22Rv1 (cell line): ENCODE results near the gene TSBP1.

Experiments
- H3K27ac ChIP-seq: fragments of 450-650 bp; 2 replicates; pipeline ENCODE4 v1.5.1; 2017
- CTCF ChIP-seq: fragments of 450-650 bp; IDR thresholded peaks from 2 replicates; pipeline ENCODE4 v1.5.1; 2017; ENCODE audit warnings: mild to moderate bottlenecking
- ZFX ChIP-seq: fragments of 450-650 bp; IDR thresholded peaks from 2 replicates; pipeline ENCODE4 v1.6.1; 2017; ENCODE audit warnings: antibody characterized with exemption, borderline replicate concordance

The TSBP1 gene, protein sequence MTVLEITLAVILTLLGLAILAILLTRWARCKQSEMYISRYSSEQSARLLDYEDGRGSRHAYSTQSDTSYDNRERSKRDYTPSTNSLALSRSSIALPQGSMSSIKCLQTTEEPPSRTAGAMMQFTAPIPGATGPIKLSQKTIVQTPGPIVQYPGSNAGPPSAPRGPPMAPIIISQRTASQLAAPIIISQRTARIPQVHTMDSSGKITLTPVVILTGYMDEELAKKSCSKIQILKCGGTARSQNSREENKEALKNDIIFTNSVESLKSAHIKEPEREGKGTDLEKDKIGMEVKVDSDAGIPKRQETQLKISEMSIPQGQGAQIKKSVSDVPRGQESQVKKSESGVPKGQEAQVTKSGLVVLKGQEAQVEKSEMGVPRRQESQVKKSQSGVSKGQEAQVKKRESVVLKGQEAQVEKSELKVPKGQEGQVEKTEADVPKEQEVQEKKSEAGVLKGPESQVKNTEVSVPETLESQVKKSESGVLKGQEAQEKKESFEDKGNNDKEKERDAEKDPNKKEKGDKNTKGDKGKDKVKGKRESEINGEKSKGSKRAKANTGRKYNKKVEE

DNA sequence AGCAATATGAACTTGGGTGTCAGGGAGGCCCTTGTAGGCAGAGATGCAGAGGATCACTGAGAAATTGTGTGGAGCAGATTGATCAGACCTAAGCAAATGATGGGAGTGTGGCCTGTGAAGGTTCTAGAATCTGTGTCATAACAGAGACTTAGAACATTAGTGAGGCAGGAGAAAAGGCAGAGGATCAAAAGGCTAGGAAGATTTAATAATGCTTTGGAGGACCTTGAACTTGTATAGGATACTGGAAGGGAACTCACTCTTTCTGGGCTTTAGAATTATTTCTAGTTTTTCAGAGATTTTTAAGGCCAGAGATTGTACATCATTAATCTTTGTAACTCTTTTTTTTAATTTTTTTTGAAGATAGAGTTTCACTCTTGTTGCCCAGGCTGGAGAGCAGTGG, at the start of gene TSBP1:
Gene TSBP1 (minus strand): TSS at position 101 of the 400 bp plus-strand sequence. CDS start 197 bp downstream, outside the sequence.
- no peak for TF ChIP-seq ZFX
- no peak for TF ChIP-seq CTCF
- no peak within 1 kb of the TSS for H3K27ac ChIP-seq

- TF ChIP-seq CTCF (no peak), ZFX (no peak)
- no peak overlapping the region for H3K27ac ChIP-seq
Observed at GRCh38 chr6:32416036-32416435, 44.3 kb upstream of the TSBP1 start.

DNA sequence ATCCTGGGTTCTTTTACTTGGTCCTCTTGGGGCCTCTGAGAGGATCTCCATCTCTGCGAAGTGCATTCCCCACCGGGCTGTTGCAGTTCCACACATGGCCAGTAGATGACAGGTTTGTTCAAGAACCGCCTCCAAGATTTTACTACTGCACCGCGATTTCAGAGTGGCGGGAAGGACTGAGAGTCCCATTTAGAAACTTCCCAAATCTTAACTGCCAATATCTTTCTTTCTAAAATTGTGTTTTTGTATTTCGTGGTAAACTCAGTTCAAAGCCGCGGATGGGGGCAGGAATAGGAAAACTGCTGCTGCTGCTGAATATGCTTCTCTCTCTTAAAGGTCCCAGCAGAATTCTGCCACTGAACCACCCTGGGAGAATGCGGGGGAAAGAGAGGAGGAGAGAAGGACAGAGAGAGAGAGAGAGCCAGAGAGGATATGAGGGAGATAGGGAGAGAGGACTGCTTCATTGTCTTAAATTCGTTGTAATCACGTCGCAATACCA, 43.9 kb upstream of the TSBP1 start:
- no peak overlapping the region for H3K27ac ChIP-seq
- TF ChIP-seq ZFX = no peak
- peak; percentile 96 for TF ChIP-seq CTCF

GRCh38 chr6:32413427-32414047, 41.8 kb upstream of the TSBP1 start:
- H3K27ac ChIP-seq = no peak overlapping the region
- TF ChIP-seq CTCF (peak; percentile 97), ZFX (no peak)

- no peak for TF ChIP-seq CTCF
- TF ChIP-seq ZFX = no peak
- peak overlapping the region; percentile 47 for H3K27ac ChIP-seq
Observed at GRCh38 chr6:32411566-32412327, 40.0 kb upstream of the TSBP1 start.

DNA sequence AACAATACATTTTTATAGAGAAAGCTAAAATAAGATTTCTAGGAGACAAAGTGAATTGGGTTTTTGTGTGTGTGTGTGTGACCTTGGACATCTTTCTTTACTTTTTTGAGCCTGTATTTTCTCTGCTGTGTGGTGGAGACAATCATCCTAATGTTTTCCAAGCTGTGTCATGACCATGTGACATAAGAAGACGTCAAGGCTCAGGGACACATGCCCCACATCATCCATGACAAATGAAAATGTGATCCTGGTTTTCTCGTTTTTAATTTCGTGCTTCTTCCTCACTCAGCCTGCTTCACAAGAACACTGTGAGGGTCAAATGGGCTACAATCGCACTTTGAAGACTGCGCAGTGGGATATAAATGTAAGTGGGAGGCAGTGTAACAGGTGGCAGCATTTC, 39.2 kb upstream of the TSBP1 start:
- TF ChIP-seq ZFX (no peak), CTCF (no peak)
- H3K27ac ChIP-seq = no peak overlapping the region
